K562 (cell line): ENCODE measurements around the gene POU3F3.

Source experiments
- BRF1 ChIP-seq: IDR thresholded peaks from 3 replicates; pipeline ENCODE4 v1.6.1; 2011; ENCODE audit warnings: borderline replicate concordance, mild to moderate bottlenecking; ENCODE audit not compliant: insufficient read length; ENCODE audit errors: extremely low read depth
- EZH2 ChIP-seq: IDR thresholded peaks from 2 replicates; pipeline ENCODE4 v1.6.1; 2012; ENCODE audit warnings: low read depth, mild to moderate bottlenecking, inconsistent platforms, low read length, borderline replicate concordance
- GATA2 ChIP-seq: sonication (generic); formaldehyde crosslinking; IDR thresholded peaks from 2 replicates; pipeline ENCODE4 v1.4.0; 2020; ENCODE audit warnings: mild to moderate bottlenecking, missing genetic modification reagents
- HNRNPH1 ChIP-seq: fragments of 200-400 bp; formaldehyde crosslinking; optimal IDR thresholded peaks from 2 replicates; pipeline ENCODE3; 2017; ENCODE audit warnings: low read depth, mild to moderate bottlenecking, low read length, moderate library complexity
- NFYB ChIP-seq: IDR thresholded peaks from 2 replicates; pipeline ENCODE4 v1.6.1; 2011; ENCODE audit warnings: mild to moderate bottlenecking, moderate library complexity; ENCODE audit not compliant: insufficient read length; ENCODE audit errors: extremely low read depth
- POLR2B ChIP-seq: fragments of 450-650 bp; IDR thresholded peaks from 2 replicates; pipeline ENCODE4 v1.6.1; 2018; ENCODE audit warnings: low read depth; ENCODE audit not compliant: partially characterized antibody
- TCF7L2 ChIP-seq: fragments of 150-350 bp; IDR thresholded peaks from 2 replicates; pipeline ENCODE4 v1.6.1; 2016; ENCODE audit warnings: low read depth, mild to moderate bottlenecking, low read length, moderate library complexity
- ZBTB1 ChIP-seq: sonication (generic); formaldehyde crosslinking; IDR thresholded peaks from 2 replicates; pipeline ENCODE4 v1.8.1; 2023; ENCODE audit warnings: missing genetic modification reagents, low read depth, mild to moderate bottlenecking, borderline replicate concordance

GRCh38 chr2:104857262-104858005 lies 3.5 kb downstream of the POU3F3 start:
- no peak for TF ChIP-seq GATA2 (CRISPR knock-in tag)
- TF ChIP-seq NFYB = no peak
- TF ChIP-seq ZBTB1 (CRISPR knock-in tag) = no peak
- TF ChIP-seq POLR2B = no peak
- no peak for TF ChIP-seq HNRNPH1
- no peak for TF ChIP-seq TCF7L2
- TF ChIP-seq EZH2 = no peak
- no peak for TF ChIP-seq BRF1
